Stimulated activated naive CD4-positive, alpha-beta T cell (primary cell): ENCODE results near the gene CCL4.
"Not testable (repeated sequence)": the region's sequence is repeated elsewhere in the genome, so short reads cannot be mapped to it uniquely, and the experiment has no call there.

Experiments used
- DNase-seq, 6 experiments: peaks; one replicate each; lab custom pipeline; 2025; lab: John Stamatoyannopoulos, UW

CCL4 gene

GRCh38 chr17:36087897-36088572 lies 15.6 kb upstream of the CCL4 start:
- DNase-seq: not testable (repeated sequence)

GRCh38 chr17:36088670-36089338 lies 14.8 kb upstream of the CCL4 start:
- DNase-seq: no peak

- DNase-seq: no peak
Observed at GRCh38 chr17:36089339-36089865, 14.2 kb upstream of the CCL4 start.

GRCh38 chr17:36089888-36090836 lies 13.5 kb upstream of the CCL4 start, which contains the start of gene CCL3:
Gene CCL3 (minus strand): TSS chr17:36090143. CDS start chr17:36090058, 85 bp downstream.
- DNase-seq: no peak

GRCh38 chr17:36092230-36092629 lies 11.4 kb upstream of the CCL4 start:
- DNase-seq: no peak

GRCh38 chr17:36092715-36093114 lies 10.9 kb upstream of the CCL4 start:
- DNase-seq: not testable (repeated sequence)

- no peak for DNase-seq
Observed at GRCh38 chr17:36094232-36094631, 9.4 kb upstream of the CCL4 start.

GRCh38 chr17:36094746-36095145 lies 8.9 kb upstream of the CCL4 start:
- no peak for DNase-seq

- no peak for DNase-seq
Observed at GRCh38 chr17:36095992-36096391, 7.6 kb upstream of the CCL4 start.

GRCh38 chr17:36099004-36099403 lies 4.6 kb upstream of the CCL4 start:
- not testable (repeated sequence) for DNase-seq

- DNase-seq: not testable (repeated sequence)
Observed at GRCh38 chr17:36104246-36104645, 619 bp downstream of the CCL4 start.

- DNase-seq: no peak
Observed at GRCh38 chr17:36104701-36105181, 1.1 kb downstream of the CCL4 start.

GRCh38 chr17:36105781-36106492 lies 2.3 kb downstream of the CCL4 start:
- DNase-seq: no peak

- DNase-seq: no peak
Observed at GRCh38 chr17:36106493-36106835, 2.8 kb downstream of the CCL4 start.

- no peak for DNase-seq
Observed at GRCh38 chr17:36107660-36108059, 4.0 kb downstream of the CCL4 start.

- DNase-seq: not testable (repeated sequence)
Observed at GRCh38 chr17:36108265-36108664, 4.6 kb downstream of the CCL4 start.

GRCh38 chr17:36111068-36111490 lies 7.5 kb downstream of the CCL4 start:
- no peak for DNase-seq

- no peak for DNase-seq
Observed at GRCh38 chr17:36112572-36112971, 8.9 kb downstream of the CCL4 start.

GRCh38 chr17:36113131-36113530 lies 9.5 kb downstream of the CCL4 start:
- not testable (repeated sequence) for DNase-seq

GRCh38 chr17:36114971-36115648 lies 11.5 kb downstream of the CCL4 start:
- DNase-seq: not testable (repeated sequence)

- DNase-seq: not testable (repeated sequence)
Observed at GRCh38 chr17:36115649-36115977, 12.0 kb downstream of the CCL4 start.
